Measurements from ENCODE around the gene GRWD1.

GRWD1 gene

GRCh38 chr19:48452289-48453190, 6.8 kb downstream of the GRWD1 start:
- no peak overlapping the region for H3K4me3 ChIP-seq
- H3K27ac ChIP-seq: no peak overlapping the region

DNA sequence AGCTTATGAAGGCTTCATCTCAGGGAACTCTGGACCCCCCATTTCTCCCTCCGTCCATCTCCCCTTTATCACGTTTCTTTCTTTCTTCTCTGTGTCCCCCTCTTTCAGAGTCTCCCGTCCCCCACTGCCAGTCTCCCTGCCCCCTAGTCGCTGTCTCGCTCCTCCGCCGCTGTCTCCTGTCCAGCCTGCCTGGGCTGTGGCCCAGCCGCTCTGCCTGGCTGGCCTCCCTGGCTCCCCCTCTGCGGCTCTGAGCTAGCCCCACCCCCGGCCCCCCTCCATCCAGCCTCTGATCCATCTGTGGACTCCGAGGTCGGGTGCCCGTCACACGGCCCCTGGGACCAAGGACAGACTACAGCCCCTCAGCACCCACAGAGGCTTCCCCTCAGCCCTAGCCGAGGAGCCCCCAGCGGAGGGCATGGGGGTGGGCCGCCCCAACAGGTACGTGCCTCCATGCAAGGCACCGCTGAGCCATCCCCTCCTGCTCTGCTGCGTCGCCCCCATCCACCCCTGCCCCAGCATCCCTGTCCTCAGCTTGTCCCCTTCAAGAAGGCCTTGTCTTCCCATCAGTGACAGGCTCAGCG, 8.5 kb downstream of the GRWD1 start:
- Histone ChIP-seq H3K27ac (no peak overlapping the region), H3K4me3 (no peak overlapping the region)

GRCh38 chr19:48455171-48455907, 9.6 kb downstream of the GRWD1 start, which contains the start of gene KCNJ14:
KCNJ14 (plus strand) TSS chr19:48455574; CDS start chr19:48461725, 6,151 bp downstream.
- Histone ChIP-seq H3K4me3 (no peak within 1 kb of the TSS), H3K27ac (no peak within 1 kb of the TSS)

- Histone ChIP-seq H3K4me3 (no peak overlapping the region), H3K27ac (no peak overlapping the region)
Measured at GRCh38 chr19:48455908-48456562, 10.3 kb downstream of the GRWD1 start.

DNA sequence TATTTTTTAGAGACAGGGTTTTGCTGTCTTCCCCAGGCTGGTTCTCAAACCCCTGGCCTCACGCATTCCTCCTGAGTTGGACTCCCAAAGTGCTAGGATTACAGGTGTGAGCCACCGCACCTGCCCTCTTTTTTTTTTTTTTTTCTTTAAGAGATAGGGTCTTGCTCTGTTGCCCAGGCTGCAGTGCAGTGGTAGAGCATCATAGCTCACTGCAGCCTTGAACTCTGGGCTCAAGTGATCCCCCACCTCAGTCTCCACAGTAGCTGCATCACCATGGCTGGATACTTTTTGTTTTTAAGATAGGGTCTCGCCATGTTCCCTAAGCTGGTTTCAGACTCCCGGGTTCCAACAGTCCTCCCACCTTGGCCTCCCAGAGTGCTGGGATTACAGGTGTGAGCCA, 11.1 kb downstream of the GRWD1 start:
- Histone ChIP-seq H3K4me3 (no peak overlapping the region), H3K27ac (no peak overlapping the region)

- Histone ChIP-seq H3K4me3 (no peak overlapping the region), H3K27ac (no peak overlapping the region)
Measured at GRCh38 chr19:48458016-48458415, 12.2 kb downstream of the GRWD1 start.

DNA sequence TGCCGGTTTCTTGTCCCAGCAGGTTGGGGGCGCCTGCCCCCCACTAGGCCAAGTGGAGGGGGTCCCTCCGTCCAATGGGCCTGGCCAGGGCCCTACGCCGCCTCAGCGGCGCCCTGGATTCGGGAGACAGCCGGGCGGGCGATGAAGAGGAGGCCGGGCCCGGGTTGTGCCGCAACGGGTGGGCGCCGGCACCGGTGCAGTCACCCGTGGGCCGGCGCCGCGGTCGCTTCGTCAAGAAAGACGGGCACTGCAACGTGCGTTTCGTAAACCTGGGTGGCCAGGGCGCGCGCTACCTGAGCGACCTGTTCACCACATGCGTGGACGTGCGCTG, 15.8 kb downstream of the GRWD1 start:
- H3K27ac ChIP-seq: no peak overlapping the region
- H3K4me3 ChIP-seq: no peak overlapping the region

DNA sequence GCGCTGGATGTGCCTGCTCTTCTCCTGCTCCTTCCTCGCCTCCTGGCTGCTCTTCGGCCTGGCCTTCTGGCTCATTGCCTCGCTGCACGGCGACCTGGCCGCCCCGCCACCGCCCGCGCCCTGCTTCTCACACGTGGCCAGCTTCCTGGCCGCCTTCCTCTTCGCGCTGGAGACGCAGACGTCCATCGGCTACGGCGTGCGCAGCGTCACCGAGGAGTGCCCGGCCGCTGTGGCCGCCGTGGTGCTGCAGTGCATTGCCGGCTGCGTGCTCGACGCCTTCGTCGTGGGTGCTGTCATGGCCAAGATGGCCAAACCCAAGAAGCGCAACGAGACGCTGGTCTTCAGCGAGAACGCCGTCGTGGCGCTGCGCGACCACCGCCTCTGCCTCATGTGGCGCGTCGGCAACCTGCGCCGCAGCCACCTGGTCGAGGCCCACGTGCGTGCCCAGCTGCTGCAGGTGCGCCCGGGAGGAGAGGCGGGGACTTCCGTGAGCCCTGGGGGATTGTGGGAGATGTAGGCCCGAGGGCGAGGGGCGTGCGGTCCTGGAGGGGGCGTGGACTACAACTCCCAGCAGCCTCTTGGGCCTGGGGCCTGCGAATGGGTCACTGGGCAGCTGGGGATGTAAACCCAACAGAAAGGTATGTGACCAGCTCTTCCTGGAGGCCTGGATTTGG, 16.3 kb downstream of the GRWD1 start:
- Histone ChIP-seq H3K27ac (no peak overlapping the region), H3K4me3 (no peak overlapping the region)

- no peak overlapping the region for H3K4me3 ChIP-seq
- H3K27ac ChIP-seq: no peak overlapping the region
Measured at GRCh38 chr19:48465215-48465614, 19.4 kb downstream of the GRWD1 start.

- no peak overlapping the region for H3K27ac ChIP-seq
- H3K4me3 ChIP-seq: no peak overlapping the region
Measured at GRCh38 chr19:48466561-48467325, 21.0 kb downstream of the GRWD1 start.

DNA sequence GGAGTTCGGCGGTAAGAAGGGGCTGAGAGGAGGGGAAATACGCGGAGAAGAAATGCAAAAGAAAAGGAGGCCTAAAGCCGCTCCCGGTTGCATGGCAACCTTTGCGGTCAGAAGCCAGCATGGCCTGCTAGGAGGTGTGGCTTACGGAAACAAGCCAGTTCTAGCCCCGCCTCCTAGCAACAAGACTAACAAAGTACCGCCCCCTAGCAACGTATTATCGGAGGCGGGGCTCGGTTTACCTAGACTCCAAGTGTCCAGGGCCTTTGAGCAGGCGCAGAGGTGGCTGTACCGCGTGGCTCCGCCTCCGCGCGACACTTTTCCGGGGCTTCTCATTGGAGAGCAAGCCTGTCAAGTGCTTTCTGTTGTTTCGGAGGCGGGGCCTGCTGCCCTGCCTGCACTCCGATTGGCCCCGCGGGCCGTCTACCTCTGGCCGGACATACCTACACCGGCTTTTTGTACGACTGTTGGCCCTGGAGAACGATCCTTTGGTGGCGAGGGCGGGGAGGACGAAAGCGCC, 23.0 kb downstream of the GRWD1 start:
- Histone ChIP-seq H3K27ac (peak overlapping the region in 20 of 21 experiments; percentile 87 to 100 (median 98)), H3K4me3 (peak overlapping the region; percentile 56 to 97 (median 84))

DNA sequence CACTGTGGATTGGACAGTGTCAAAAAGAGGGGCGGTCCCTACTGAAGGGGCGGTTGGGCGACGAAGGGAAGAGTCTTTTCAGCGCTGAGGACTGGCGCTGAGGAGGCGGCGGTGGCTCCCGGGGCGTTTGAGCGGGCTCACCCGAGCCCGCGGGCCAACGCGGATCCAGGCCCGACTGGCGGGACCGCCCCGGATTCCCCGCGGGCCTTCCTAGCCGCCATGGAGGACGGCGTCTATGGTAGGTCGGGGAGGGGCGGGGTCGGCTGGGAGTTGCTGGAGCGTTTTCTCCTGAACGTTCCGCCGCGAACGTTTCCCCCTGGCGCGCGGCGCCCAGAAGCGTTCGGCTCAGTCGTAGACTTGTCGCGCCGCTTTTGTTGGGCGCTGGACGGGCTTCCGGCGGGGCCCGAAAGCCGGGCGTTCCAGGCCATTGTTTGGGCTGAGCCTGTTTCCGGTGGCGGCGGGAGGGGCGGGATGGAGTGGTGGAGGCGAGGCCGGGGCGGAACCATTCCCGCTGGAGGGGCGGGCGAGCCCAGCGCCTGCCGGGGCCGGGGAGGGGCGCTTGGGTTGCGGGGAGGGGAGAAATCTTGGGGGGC, 23.6 kb downstream of the GRWD1 start, which contains the start of gene CYTH2:
CYTH2 (plus strand) TSS at position 81 of the 593 bp plus-strand sequence; CDS start at position 220, 139 bp downstream.
- H3K27ac ChIP-seq: peak within 1 kb of the TSS; percentile 87 to 100 (median 98)
- H3K4me3 ChIP-seq: peak within 1 kb of the TSS; percentile 56 to 97 (median 84)

DNA sequence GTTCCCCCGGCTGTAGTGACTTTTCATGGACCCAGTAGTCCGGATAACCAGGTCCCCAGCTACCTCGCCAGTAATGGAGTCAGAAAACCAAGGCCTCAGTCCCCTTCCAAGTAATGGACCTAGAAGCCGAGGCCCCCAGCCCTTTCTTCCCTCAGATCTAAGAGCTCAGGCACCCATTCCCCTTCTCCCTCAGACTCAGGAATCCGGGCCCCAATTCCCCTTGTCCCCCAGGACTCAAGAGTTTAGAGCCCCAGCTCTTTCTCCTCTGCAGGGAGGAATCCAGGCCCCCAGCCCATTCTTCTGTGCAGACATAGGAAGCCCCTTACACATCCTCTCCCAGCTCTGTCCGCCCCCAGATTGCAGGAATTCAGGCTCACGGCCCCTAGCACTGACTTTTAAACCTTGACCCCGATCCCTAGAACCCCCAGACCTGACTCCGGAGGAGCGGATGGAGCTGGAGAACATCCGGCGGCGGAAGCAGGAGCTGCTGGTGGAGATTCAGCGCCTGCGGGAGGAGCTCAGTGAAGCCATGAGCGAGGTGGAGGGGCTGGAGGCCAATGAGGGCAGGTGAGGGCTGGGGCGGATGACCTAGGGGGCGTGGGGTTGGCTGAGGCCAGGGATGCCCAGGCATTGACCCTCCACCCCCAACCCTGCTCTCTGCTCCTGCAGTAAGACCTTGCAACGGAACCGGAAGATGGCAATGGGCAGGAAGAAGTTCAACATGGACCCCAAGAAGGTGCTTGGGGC, 24.3 kb downstream of the GRWD1 start:
- peak overlapping the region; percentile 87 to 100 (median 98) for H3K27ac ChIP-seq
- peak overlapping the region; percentile 56 to 97 (median 84) for H3K4me3 ChIP-seq

GRCh38 chr19:48470856-48471255, 25.1 kb downstream of the GRWD1 start:
- H3K27ac ChIP-seq: no peak overlapping the region
- no peak overlapping the region for H3K4me3 ChIP-seq

- H3K4me3 ChIP-seq: no peak overlapping the region
- H3K27ac ChIP-seq: no peak overlapping the region
Measured at GRCh38 chr19:48471836-48472235, 26.1 kb downstream of the GRWD1 start.

DNA sequence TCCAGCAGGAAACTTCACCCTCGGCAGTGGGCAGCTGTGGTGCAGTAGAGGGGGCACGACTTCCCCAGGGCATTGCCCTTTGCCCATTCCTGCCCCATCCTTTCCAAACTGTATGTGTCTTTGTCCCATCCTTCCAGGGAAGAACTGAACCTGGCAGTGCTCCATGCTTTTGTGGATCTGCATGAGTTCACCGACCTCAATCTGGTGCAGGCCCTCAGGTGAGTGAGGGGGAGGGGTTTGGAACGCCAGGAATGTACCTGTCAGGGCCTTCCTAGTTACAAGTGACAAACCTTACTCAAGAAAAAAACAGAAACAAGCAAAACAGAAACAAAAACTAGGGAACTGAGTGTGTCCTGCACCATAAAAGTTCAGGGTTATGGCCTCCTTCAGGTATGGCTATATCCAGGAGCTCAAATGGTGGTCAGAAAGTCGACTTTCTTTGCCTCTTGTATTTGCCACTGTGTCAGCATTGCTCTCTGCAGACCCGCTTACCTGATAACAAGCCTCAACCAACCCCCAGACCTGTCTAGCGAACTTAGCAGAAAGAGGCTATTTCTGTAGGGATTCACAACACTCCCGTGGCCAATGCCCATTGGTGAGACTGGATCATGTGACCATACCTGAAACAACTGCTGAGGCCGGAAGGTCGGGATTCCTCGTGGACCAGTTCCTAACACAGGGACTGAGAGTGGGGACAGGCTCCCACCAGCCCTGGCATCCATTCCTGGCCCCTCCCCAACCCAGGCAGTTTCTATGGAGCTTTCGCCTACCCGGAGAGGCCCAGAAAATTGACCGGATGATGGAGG, 27.6 kb downstream of the GRWD1 start:
- Histone ChIP-seq H3K27ac (no peak overlapping the region), H3K4me3 (no peak overlapping the region)
